HG03565 (cell line): ENCODE measurements around the gene MAPK12.
"Not testable (repeated sequence)": the region's sequence is repeated elsewhere in the genome, so short reads cannot be mapped to it uniquely, and the experiment has no call there.

Experiments used
- ATAC-seq: cut with Tn5 transposase; IDR thresholded peaks from one replicate; pipeline ENCODE4 v1.9.1; 2021; ENCODE audit warnings: mild to moderate bottlenecking, moderate library complexity; ENCODE audit not compliant: unreplicated experiment

MAPK12 gene

DNA sequence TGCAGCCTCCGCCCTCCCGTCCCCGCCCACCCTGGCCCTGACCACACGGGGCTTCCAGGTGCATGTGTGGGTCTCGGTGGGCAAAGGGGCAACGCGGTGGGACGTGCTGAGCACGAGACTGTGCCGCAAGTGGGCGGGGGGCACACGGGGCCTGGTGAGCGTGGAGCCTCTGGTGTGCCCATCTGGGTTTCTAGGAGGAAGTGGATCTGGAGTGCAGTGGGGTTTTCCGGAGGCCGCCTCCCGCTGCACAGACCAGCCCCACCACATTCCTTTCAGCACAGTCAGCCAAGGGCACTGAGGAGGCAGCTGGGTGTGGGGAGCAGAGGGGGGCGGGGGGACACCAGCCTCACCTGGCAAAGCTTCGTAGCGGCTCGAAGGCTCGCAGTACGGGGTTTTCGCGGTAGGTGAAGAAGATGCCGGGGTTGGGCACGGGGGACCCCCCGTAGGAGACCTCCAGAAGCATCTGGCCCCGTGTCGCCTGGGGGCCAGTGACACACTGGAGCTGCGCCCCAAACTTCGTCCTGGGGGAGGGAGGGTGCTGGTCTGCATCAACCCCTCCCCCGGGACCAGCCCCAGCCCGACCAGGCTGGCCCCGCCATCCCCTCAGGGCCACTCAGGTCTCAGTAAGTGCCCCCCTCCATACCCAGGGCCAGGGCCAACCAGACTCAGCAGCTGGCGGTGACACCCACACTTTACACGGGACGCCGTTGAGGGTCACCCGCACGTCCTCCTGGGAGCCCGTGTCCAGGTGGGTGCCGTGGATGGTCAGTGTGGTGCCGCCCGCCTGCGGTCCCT is 21.1 kb upstream of the MAPK12 start:
- ATAC-seq, result no peak

- no peak for ATAC-seq
Measured at GRCh38 chr22:50281957-50282356, 20.5 kb upstream of the MAPK12 start.

GRCh38 chr22:50281384-50281760 is 19.9 kb upstream of the MAPK12 start:
- no peak for ATAC-seq

GRCh38 chr22:50280708-50281383 is 19.4 kb upstream of the MAPK12 start:
- no peak for ATAC-seq

GRCh38 chr22:50280022-50280707 is 18.7 kb upstream of the MAPK12 start:
- no peak for ATAC-seq

- ATAC-seq, result no peak
Measured at GRCh38 chr22:50278956-50279619, 17.6 kb upstream of the MAPK12 start.

DNA sequence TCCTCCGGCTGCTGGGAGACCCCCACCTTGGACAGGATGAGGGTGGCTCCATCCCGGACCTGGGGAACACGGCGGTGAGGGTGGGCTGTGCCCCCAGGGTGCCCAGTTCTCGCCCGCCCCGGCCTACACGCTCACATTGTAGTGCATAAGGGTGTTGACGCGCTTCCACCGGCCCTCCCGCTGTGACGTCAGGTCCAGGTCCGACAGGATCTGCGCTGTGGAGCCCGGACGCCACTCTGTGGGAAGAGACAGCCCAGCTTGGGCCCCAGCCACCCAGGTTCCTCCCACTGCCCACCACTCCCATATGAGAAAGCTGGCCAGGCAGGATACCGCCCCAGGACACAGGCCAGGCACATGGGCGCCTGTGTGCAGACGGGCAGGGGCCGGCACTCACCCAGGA is 17.0 kb upstream of the MAPK12 start:
- ATAC-seq, result no peak

GRCh38 chr22:50277761-50278160 is 16.3 kb upstream of the MAPK12 start:
- no peak for ATAC-seq

- peak; percentile 36 for ATAC-seq
Measured at GRCh38 chr22:50276143-50276542, 14.7 kb upstream of the MAPK12 start.

DNA sequence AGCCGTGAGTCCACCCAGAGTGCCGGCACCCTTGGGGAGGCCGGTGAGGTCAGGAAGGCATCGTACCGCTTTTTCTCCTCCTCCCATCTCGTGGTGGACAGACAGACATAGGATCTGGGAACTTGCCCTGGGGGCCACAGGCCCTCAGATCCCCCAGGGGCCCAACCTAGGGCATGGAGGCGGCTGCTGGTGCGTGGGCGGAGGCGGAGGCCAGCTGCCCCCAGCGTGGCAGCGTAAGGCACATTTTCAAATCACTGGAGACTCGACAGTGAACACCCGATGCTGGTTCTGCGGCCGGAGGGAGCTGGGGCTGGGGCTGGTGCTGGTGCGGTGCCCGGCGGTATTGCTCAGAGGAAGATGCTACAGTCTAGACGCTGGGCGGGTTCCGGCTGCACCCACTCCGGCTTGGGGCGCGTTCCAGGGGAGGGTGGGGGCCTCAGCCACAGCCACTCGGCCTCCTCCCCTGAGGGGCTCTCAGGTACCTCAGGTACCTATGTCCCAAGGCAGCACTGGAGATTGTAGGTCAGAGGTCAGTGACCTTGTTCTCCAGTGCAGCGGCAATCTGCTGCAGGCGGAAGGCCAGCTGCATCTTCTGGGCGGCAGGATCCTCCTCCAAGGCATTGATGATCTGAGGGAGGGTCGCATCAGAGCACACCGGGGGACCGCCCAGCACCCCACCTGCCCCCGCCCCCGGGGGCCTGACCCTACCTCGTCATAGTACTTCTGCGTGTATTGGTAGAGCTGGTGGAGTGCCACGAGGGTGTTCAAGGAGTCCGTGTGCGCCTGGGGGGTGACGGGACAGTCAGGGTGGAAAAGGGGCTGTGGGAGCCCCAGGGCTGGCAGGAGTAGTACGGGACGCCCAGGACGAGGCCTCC is 13.9 kb upstream of the MAPK12 start:
- ATAC-seq, result no peak

DNA sequence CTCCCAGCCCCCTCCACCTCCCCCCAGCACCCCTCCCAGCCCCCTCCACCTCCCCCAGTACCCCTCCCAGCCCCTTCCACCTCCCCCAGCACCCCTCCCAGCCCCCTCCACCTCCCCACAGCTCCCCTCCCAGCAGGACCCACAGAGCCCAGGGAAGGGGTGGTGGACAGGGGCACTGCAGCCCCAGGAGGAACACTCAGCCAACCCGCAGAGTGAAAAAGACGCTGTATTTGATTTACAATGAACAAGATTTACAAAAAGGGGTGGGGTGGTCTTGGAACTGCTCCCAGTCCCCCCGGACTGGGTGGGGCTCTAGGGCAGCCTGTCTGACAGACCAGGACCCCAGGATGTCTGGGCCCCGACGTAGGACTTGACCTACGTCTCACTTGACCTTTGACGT is 13.3 kb upstream of the MAPK12 start:
- no peak for ATAC-seq

DNA sequence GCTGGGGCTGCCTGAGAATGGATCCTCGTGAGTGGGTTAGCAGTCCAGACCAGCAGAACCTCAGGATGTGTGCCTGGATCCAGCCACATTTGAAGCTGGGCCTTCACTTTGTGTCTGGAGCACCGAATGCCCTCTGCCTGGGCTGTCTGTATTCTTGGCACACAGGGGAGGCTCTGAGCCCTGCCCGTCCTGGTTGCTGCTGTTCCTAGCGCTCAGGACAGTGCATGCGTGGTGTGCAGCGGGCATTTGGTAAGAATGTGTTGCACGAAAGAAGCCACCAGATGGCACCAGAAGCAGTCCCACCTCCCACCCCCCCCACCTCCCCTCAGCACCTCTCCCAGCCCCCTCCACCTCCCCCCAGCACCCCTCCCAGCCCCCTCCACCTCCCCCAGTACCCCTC is 12.8 kb upstream of the MAPK12 start:
- no peak for ATAC-seq

DNA sequence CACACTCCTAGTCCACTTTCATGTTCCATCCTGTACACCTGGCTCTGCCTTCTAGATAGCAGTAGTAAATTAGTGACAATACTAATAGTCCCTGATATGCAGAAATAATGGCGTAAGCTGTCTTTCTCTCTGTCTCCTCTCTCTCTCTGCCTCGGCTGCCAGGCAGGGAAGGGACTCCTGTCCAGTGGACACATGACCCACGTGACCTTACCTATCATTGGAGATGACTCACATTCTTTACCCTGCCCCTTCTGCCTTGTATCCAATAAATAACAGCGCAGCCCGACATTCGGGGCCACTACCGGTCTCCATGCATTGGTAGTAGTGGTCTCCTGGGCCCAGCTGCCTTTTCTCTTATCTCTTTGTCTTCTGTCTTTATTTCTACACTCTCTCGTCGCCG is 12.3 kb upstream of the MAPK12 start:
- not testable (repeated sequence) for ATAC-seq

DNA sequence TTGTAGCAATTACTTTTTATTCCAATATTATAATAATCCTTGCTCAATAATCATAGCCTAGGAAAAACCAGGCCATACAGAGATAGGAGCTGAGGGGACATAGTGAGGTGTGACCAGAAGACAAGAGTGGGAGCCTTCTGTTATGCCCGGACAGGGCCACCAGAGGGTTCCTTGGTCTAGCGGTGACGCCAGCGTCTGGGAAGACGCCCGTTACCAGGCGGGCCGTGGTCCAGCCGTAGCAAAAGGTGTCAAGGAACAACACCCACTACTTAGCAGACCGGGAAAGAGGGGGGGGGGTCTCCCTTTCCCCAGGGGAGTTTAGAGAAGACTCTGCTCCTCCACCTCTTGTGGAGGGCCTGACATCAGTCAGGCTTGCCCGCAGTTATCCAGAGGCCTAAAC is 11.9 kb upstream of the MAPK12 start:
- not testable (repeated sequence) for ATAC-seq

GRCh38 chr22:50272044-50272802 is 10.7 kb upstream of the MAPK12 start:
- no peak for ATAC-seq

GRCh38 chr22:50271519-50271970 is 10.1 kb upstream of the MAPK12 start:
- ATAC-seq, result no peak

DNA sequence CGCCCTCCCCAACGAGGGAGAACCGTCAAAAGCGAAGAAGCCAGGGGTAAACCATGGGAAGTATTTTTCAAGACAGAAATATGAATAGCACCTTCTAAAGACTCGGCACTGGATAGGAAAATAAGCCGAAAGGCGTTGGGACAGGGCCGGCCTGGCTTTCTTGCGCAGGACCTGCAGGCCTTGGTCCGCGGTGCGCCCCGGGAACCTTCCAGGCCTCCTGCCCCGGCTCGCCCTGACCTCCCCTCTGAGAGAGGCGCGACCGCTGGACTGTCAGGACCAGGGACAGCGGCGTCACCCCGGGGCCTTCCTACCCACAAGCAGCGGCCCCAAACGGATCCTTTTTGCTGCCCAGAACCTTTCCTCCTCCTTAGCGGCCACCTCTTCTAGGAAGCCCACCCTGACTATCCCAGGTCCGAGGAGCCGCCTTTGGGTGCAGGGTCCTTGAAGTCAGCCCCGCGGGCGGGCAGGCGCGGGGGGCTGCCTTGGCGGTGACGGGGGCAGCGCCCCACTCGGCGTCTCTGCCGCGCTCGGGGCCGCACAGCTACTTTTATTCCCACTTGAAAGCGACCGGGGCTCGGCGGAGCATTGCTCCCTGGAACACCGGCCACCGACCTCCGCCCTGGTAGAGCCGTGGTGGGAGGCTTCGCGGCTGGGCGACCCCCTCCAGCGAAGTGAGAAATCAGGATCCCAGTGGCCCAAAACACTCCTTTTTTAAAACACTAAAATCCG is 9.3 kb upstream of the MAPK12 start:
- no peak for ATAC-seq

GRCh38 chr22:50269970-50270665 is 8.6 kb upstream of the MAPK12 start, which contains the start of gene MAPK11:
Gene MAPK11 (minus strand): TSS chr22:50270380. CDS start chr22:50270292, 88 bp downstream.
- ATAC-seq, result no peak
